ENCODE data around the gene FLOT1.

Gene FLOT1
- 33.1 to 91.6 (median 74.9) reads per million in 4 experiments for total RNA-seq

GRCh38 chr6:30742316-30743098 lies at the start of gene FLOT1:
FLOT1 (minus strand) TSS chr6:30742687; CDS start chr6:30742189, 498 bp downstream.
- DNase-seq, result peak; percentile 75

- no peak for DNase-seq
Observed at GRCh38 chr6:30790724-30791383, 48.4 kb upstream of the FLOT1 start.

- DNase-seq, result no peak
Observed at GRCh38 chr6:30789606-30790005, 47.1 kb upstream of the FLOT1 start.

GRCh38 chr6:30787954-30788353 lies 45.5 kb upstream of the FLOT1 start:
- DNase-seq, result no peak

- no peak for DNase-seq
Observed at GRCh38 chr6:30782425-30783014, 40.0 kb upstream of the FLOT1 start.

- DNase-seq, result peak; percentile 8
Observed at GRCh38 chr6:30781743-30782424, 39.4 kb upstream of the FLOT1 start.

- no peak for DNase-seq
Observed at GRCh38 chr6:30781395-30781742, 38.9 kb upstream of the FLOT1 start.

- DNase-seq, result no peak
Observed at GRCh38 chr6:30780642-30780920, 38.1 kb upstream of the FLOT1 start.

GRCh38 chr6:30779850-30780641 lies 37.6 kb upstream of the FLOT1 start:
- DNase-seq, result no peak

GRCh38 chr6:30778001-30778635 lies 35.6 kb upstream of the FLOT1 start:
- no peak for DNase-seq

GRCh38 chr6:30777155-30777485 lies 34.6 kb upstream of the FLOT1 start:
- DNase-seq, result no peak

GRCh38 chr6:30776390-30777154 lies 34.1 kb upstream of the FLOT1 start:
- DNase-seq, result no peak

- DNase-seq, result no peak
Observed at GRCh38 chr6:30775104-30775503, 32.6 kb upstream of the FLOT1 start.

- no peak for DNase-seq
Observed at GRCh38 chr6:30774701-30775100, 32.2 kb upstream of the FLOT1 start.

- DNase-seq, result no peak
Observed at GRCh38 chr6:30770592-30770991, 28.1 kb upstream of the FLOT1 start.

- no peak for DNase-seq
Observed at GRCh38 chr6:30769853-30770524, 27.5 kb upstream of the FLOT1 start.

- peak; percentile 31 for DNase-seq
Observed at GRCh38 chr6:30769088-30769852, 26.8 kb upstream of the FLOT1 start.

- DNase-seq, result no peak
Observed at GRCh38 chr6:30768634-30769087, 26.2 kb upstream of the FLOT1 start.

GRCh38 chr6:30767944-30768301 lies 25.4 kb upstream of the FLOT1 start:
- DNase-seq, result no peak

Data from effector CD8-positive, alpha-beta T cell (primary cell).